ENCODE measurements around the gene KIAA2012. TPM values are rescaled to one million over a fixed set of nuclear protein-coding genes. Genes with fewer than 3 reads are reported as not detected.

Gene KIAA2012
- total RNA-seq, 1 donor from 2014 or later: 0.11 TPM

DNA sequence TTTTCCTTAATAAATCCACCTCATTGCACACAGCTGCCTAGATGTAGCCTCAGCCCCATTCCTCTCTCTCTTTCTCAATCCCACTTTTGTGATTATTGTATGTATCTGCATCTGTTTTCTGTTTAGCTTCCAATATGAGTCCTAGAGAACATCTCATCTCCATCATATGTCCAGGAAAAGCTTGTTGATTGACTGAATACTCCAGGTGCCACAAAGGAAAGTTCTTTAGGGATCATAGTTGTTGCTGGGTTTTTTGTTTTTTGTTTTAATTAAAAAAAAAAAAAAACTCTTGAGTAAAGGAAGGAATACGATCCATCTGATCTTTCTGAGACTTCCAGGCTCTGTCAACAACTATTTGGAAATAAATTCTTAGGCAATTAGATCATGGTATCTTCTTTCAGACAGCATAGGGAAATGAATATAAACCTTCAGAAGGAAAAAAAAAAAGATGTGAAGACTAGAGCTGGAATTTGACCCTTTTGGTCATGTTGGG lies 42.5 kb downstream of the KIAA2012 start:
- Histone ChIP-seq H3K4me1 (no peaks in the 10 kb centered on the region), H3K36me3 (no peaks in the 10 kb centered on the region), H3K27me3 (no peaks in the 10 kb centered on the region), H3K27ac (no peak overlapping the region), H3K4me3 (no peak overlapping the region), H3K9me3 (no peaks in the 10 kb centered on the region)
- TF ChIP-seq, protein P1, sequence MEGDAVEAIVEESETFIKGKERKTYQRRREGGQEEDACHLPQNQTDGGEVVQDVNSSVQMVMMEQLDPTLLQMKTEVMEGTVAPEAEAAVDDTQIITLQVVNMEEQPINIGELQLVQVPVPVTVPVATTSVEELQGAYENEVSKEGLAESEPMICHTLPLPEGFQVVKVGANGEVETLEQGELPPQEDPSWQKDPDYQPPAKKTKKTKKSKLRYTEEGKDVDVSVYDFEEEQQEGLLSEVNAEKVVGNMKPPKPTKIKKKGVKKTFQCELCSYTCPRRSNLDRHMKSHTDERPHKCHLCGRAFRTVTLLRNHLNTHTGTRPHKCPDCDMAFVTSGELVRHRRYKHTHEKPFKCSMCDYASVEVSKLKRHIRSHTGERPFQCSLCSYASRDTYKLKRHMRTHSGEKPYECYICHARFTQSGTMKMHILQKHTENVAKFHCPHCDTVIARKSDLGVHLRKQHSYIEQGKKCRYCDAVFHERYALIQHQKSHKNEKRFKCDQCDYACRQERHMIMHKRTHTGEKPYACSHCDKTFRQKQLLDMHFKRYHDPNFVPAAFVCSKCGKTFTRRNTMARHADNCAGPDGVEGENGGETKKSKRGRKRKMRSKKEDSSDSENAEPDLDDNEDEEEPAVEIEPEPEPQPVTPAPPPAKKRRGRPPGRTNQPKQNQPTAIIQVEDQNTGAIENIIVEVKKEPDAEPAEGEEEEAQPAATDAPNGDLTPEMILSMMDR (IDR thresholded peaks at IDR 0.05): no peak
- no peak for DNase-seq (ENCODE audit: low spot score in 2 of 2)
- intact Hi-C loops (cut with DNase I): no loop called here

DNA sequence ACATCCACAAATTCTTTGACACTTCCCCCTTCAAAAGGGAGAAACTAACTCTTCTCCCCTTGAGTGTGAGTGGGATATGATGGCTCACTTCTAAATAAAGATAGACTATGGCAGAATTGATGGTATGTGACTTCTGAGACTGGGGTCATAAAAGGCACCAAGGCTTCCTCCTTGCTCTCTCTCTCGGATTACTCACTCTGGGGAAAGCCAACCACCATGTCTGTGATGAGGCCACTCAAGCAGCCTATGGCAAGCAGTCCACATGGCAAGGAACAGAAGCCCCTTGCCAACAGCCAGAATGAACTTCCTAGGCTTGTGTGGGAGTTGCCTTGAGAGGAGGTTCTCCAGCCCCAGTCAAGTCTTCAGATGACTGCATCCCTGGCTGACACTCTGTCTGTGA lies 43.6 kb downstream of the KIAA2012 start:
- Histone ChIP-seq H3K36me3 (no peaks in the 10 kb centered on the region), H3K27ac (no peak overlapping the region), H3K9me3 (no peaks in the 10 kb centered on the region), H3K4me3 (no peak overlapping the region), H3K27me3 (no peaks in the 10 kb centered on the region), H3K4me1 (no peaks in the 10 kb centered on the region)
- no peak for DNase-seq (ENCODE audit: low spot score in 2 of 2)
- intact Hi-C loops (cut with DNase I): no loop called here
- TF ChIP-seq, protein P1 (IDR thresholded peaks at IDR 0.05): no peak

DNA sequence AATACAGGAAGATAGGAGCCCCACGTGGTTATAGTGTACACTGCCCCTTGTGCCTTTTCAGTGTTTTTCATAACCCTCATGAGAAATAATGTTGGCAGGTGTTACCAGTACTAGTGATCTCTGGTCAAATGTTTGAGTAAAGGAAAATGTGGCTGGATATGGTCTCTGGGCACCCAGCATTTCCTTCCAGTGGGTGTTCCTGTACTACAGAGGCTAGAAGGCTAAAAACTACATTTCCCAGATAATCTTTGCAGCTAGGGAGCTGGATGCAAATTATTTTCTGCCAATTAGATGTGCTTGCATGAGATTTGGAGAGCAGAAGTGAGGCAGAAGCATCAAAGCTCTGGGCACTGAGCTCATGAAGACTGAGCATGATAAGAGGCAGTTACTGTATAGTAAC lies 45.1 kb downstream of the KIAA2012 start:
- Histone ChIP-seq H3K27me3 (no peaks in the 10 kb centered on the region), H3K36me3 (no peaks in the 10 kb centered on the region), H3K4me1 (no peaks in the 10 kb centered on the region), H3K9me3 (no peaks in the 10 kb centered on the region), H3K4me3 (no peak overlapping the region), H3K27ac (no peak overlapping the region)
- intact Hi-C loops (cut with DNase I): no loop called here
- DNase-seq (ENCODE audit: low spot score in 2 of 2): no peak
- TF ChIP-seq, protein P1 (IDR thresholded peaks at IDR 0.05): no peak

DNA sequence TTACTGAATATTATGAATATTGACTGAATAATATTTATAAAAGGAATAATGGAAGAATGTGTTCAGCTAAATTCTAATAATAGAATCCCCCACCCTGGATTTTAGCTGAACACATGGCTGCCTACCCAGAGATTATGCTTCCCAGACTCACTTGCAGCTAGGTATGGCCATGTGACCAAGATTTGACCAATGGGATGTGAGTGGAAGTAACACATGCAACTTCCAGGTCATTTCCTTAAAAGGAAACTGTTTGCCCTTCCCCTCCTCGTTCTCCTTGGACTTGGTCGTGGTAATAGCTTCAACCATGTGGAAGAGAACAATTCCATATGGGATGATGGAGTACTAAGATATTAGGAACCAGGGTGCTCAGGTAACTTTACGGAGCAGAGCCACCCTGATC lies 47.8 kb downstream of the KIAA2012 start:
- Histone ChIP-seq H3K4me3 (no peak overlapping the region), H3K27ac (no peak overlapping the region), H3K27me3 (no peaks in the 10 kb centered on the region), H3K9me3 (no peaks in the 10 kb centered on the region), H3K36me3 (no peaks in the 10 kb centered on the region), H3K4me1 (no peaks in the 10 kb centered on the region)
- TF ChIP-seq, protein P1 (IDR thresholded peaks at IDR 0.05): no peak
- intact Hi-C loops (cut with DNase I): no loop called here
- DNase-seq (ENCODE audit: low spot score in 2 of 2): no peak

DNA sequence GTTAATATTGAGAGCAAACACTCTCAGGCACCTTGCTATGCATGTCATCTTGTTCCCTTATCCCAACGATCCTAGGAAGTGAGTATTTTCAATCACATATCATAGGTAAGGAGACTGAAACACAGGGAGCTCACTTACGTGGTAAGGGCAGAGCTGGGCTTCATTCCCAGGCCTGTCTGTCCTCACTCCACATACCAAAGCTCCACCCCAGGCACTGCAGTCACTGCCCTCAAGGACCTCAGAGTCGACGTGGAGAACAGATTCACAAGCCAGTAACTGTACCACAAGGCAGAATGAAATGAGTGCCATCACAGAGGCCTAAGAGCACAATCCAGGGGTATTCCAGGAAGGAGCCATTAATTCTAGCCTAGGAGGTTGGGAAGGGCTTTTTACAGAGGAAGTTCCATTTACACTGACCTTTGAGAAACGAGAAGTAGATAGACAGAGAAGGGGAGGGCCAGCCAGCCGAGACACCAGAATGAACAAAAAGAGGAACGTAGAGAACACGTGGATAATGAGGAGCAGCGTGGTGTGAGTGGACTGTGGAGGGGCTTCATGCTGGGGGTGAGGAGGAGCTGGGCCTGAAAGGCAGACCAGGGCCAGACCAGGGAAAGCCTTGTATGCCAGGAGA lies 48.6 kb downstream of the KIAA2012 start:
- TF ChIP-seq, protein P1 (IDR thresholded peaks at IDR 0.05): no peak
- Histone ChIP-seq H3K4me1 (no peaks in the 10 kb centered on the region), H3K36me3 (no peaks in the 10 kb centered on the region), H3K27me3 (no peaks in the 10 kb centered on the region), H3K27ac (no peak overlapping the region), H3K9me3 (no peaks in the 10 kb centered on the region), H3K4me3 (no peak overlapping the region)
- intact Hi-C loops (cut with DNase I): no loop called here
- no peak for DNase-seq (ENCODE audit: low spot score in 2 of 2)

DNA sequence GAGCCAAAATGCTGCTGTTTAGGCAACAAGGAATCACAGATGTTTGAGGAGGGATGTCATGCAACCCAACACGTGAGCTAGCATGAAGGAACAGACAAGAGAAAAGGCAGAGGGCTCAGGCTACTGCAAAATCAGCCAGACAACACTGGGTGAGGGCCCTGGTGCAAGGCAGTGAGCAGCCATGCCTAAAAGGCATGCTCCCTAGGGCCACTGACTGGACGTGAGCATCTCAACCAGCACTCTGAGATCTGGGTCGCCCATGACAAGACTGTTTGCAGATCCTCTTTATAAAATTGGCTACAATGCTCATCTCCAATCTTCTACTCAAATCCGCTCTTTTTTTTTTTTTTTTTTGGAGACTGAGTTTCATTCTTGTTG lies 49.1 kb downstream of the KIAA2012 start:
- no peak overlapping the region for H3K27ac ChIP-seq
- H3K36me3 ChIP-seq: no peaks in the 10 kb centered on the region
- intact Hi-C loops (cut with DNase I): no loop called here
- no peak for DNase-seq (ENCODE audit: low spot score in 2 of 2)
- TF ChIP-seq, protein P1 (IDR thresholded peaks at IDR 0.05): no peak
- no peaks in the 10 kb centered on the region for H3K9me3 ChIP-seq
- no peak overlapping the region for H3K4me3 ChIP-seq
- H3K4me1 ChIP-seq: no peaks in the 10 kb centered on the region
- no peaks in the 10 kb centered on the region for H3K27me3 ChIP-seq
